ENCODE measurements around the gene EREG. TPM values are rescaled to one million over a fixed set of nuclear protein-coding genes. Genes with fewer than 3 reads are reported as not detected.

Gene EREG
- total RNA-seq, 2 experiments from 2014 or later = 0.58 to 0.59 TPM

- no peaks in the 10 kb centered on the region for H3K36me3 Mint-ChIP-seq (ENCODE audit: low read depth)
- no peaks in the 10 kb centered on the region for H3K4me1 ChIP-seq (ENCODE audit: insufficient read depth, low read length)
- no peak overlapping the region for H3K4me3 ChIP-seq (ENCODE audit: low read length)
- H3K36me3 ChIP-seq (ENCODE audit: insufficient read depth, low read length) = no peaks in the 10 kb centered on the region
- intact Hi-C loops (cut with DNase I, micrococcal nuclease) = no loop called here
- no peak for DNase-seq
- H3K27ac ChIP-seq (ENCODE audit: low read depth in 1 of 2, low read length in 2 of 2) = no peak overlapping the region
- no peak for ATAC-seq (ENCODE audit: poor library complexity)
- H3K27me3 ChIP-seq (ENCODE audit: control insufficient read depth in 1 of 2, insufficient read depth in 2 of 2, low read length in 2 of 2) = no peaks in the 10 kb centered on the region
- H3K4me3 Mint-ChIP-seq = no peak overlapping the region
- no peak for TF ChIP-seq CTCF (IDR thresholded peaks at IDR 0.05)
- peaks cover 0 to 4% of the 10 kb centered on the region in 2 experiments for H3K9me3 ChIP-seq (ENCODE audit: control insufficient read depth in 1 of 2, insufficient read depth in 1 of 2, low read length in 2 of 2)
- no peak overlapping the region for H3K27ac Mint-ChIP-seq
- POLR2A ChIA-PET = no interaction called here
- H3K9me3 Mint-ChIP-seq = no peaks in the 10 kb centered on the region
- H3K27me3 Mint-ChIP-seq = peaks cover 11% of the 10 kb centered on the region
- CTCF ChIA-PET = no interaction called here
- no peaks in the 10 kb centered on the region for H3K4me1 Mint-ChIP-seq (ENCODE audit: low read depth)
Measured at GRCh38 chr4:74331252-74331651, 33.7 kb upstream of the EREG start.

- H3K36me3 Mint-ChIP-seq (ENCODE audit: low read depth) = no peaks in the 10 kb centered on the region
- no peaks in the 10 kb centered on the region for H3K9me3 Mint-ChIP-seq
- peaks cover 0 to 4% of the 10 kb centered on the region in 2 experiments for H3K9me3 ChIP-seq (ENCODE audit: control insufficient read depth in 1 of 2, insufficient read depth in 1 of 2, low read length in 2 of 2)
- DNase-seq = no peak
- peaks cover 11% of the 10 kb centered on the region for H3K27me3 Mint-ChIP-seq
- H3K27me3 ChIP-seq (ENCODE audit: control insufficient read depth in 1 of 2, insufficient read depth in 2 of 2, low read length in 2 of 2) = no peaks in the 10 kb centered on the region
- no peaks in the 10 kb centered on the region for H3K36me3 ChIP-seq (ENCODE audit: insufficient read depth, low read length)
- intact Hi-C loops (cut with DNase I, micrococcal nuclease) = no loop called here
- CTCF ChIA-PET = no interaction called here
- H3K4me3 ChIP-seq (ENCODE audit: low read length) = no peak overlapping the region
- ATAC-seq (ENCODE audit: poor library complexity) = no peak
- no peaks in the 10 kb centered on the region for H3K4me1 Mint-ChIP-seq (ENCODE audit: low read depth)
- no peak for TF ChIP-seq CTCF (IDR thresholded peaks at IDR 0.05)
- H3K4me1 ChIP-seq (ENCODE audit: insufficient read depth, low read length) = no peaks in the 10 kb centered on the region
- no peak overlapping the region for H3K27ac ChIP-seq (ENCODE audit: low read depth in 1 of 2, low read length in 2 of 2)
- no peak overlapping the region for H3K4me3 Mint-ChIP-seq
- POLR2A ChIA-PET = interaction anchor here (0.6 kb wide), 1 partner anchor 18 kb away, joined by 3 read pairs; no protein-coding TSS in a partner anchor
- no peak overlapping the region for H3K27ac Mint-ChIP-seq
Measured at GRCh38 chr4:74331944-74332343, 33.0 kb upstream of the EREG start.

- H3K4me1 Mint-ChIP-seq (ENCODE audit: low read depth) = no peaks in the 10 kb centered on the region
- intact Hi-C loops (cut with DNase I, micrococcal nuclease) = no loop called here
- no peaks in the 10 kb centered on the region for H3K36me3 Mint-ChIP-seq (ENCODE audit: low read depth)
- no peak for TF ChIP-seq CTCF (IDR thresholded peaks at IDR 0.05)
- H3K27me3 Mint-ChIP-seq = no peaks in the 10 kb centered on the region
- DNase-seq = no peak
- CTCF ChIA-PET = no interaction called here
- H3K9me3 Mint-ChIP-seq = no peaks in the 10 kb centered on the region
- H3K27me3 ChIP-seq (ENCODE audit: control insufficient read depth in 1 of 2, insufficient read depth in 2 of 2, low read length in 2 of 2) = no peaks in the 10 kb centered on the region
- H3K9me3 ChIP-seq (ENCODE audit: control insufficient read depth in 1 of 2, insufficient read depth in 1 of 2, low read length in 2 of 2) = peaks cover 0 to 4% of the 10 kb centered on the region in 2 experiments
- no peak overlapping the region for H3K27ac Mint-ChIP-seq
- no peaks in the 10 kb centered on the region for H3K36me3 ChIP-seq (ENCODE audit: insufficient read depth, low read length)
- no peak overlapping the region for H3K4me3 ChIP-seq (ENCODE audit: low read length)
- no peak for ATAC-seq (ENCODE audit: poor library complexity)
- POLR2A ChIA-PET = no interaction called here
- no peak overlapping the region for H3K27ac ChIP-seq (ENCODE audit: low read depth in 1 of 2, low read length in 2 of 2)
- H3K4me3 Mint-ChIP-seq = no peak overlapping the region
- no peaks in the 10 kb centered on the region for H3K4me1 ChIP-seq (ENCODE audit: insufficient read depth, low read length)
Measured at GRCh38 chr4:74334636-74335035, 30.3 kb upstream of the EREG start.

Data from CD4-positive, alpha-beta T cell (primary cell).